LNCAP (cell line): Measurements from ENCODE around the gene ARHGAP44.

Experiments used
- CTCF ChIP-seq: fragments of 450-650 bp; IDR thresholded peaks from 2 replicates; pipeline ENCODE4 v1.5.1; 2017; ENCODE audit warnings: mild to moderate bottlenecking

ARHGAP44 gene

GRCh38 chr17:12952012-12952411 lies 162.7 kb downstream of the ARHGAP44 start:
- no peak for TF ChIP-seq CTCF

GRCh38 chr17:12953156-12953555 lies 163.9 kb downstream of the ARHGAP44 start:
- TF ChIP-seq CTCF, result no peak

- no peak for TF ChIP-seq CTCF
Observed at GRCh38 chr17:12955521-12955920, 166.2 kb downstream of the ARHGAP44 start.

- TF ChIP-seq CTCF, result no peak
Observed at GRCh38 chr17:12958786-12959185, 169.5 kb downstream of the ARHGAP44 start.

GRCh38 chr17:12959441-12959840 lies 170.1 kb downstream of the ARHGAP44 start:
- no peak for TF ChIP-seq CTCF

- TF ChIP-seq CTCF, result no peak
Observed at GRCh38 chr17:12961655-12962054, 172.4 kb downstream of the ARHGAP44 start.

- no peak for TF ChIP-seq CTCF
Observed at GRCh38 chr17:12963505-12963904, 174.2 kb downstream of the ARHGAP44 start.

GRCh38 chr17:12964162-12964561 lies 174.9 kb downstream of the ARHGAP44 start:
- no peak for TF ChIP-seq CTCF
